ENCODE measurements around the gene ADAM22. TPM values are rescaled to one million over a fixed set of nuclear protein-coding genes. Genes with fewer than 3 reads are reported as not detected.

Gene ADAM22
- polyA plus RNA-seq, 1 of the 3 experiments (the other 2 are of a cell fraction), result 3.0 TPM

GRCh38 chr7:88176190-88176589, 242.1 kb downstream of the ADAM22 start:
- Histone ChIP-seq H3K4me2 (no peak overlapping the region), H3K4me3 (ENCODE audit: low read depth in 2 of 2, low read length in 1 of 2) (no peak overlapping the region), H3K27me3 (ENCODE audit: insufficient read depth) (no peaks in the 10 kb centered on the region), H3F3A (replicated peaks; ENCODE audit: insufficient read depth) (no peaks in the 10 kb centered on the region), H3K9ac (no peak overlapping the region), H2AFZ (ENCODE audit: low read depth) (no peak overlapping the region), H3K9me3 (no peaks in the 10 kb centered on the region), H3K9me2 (no peaks in the 10 kb centered on the region), H4K20me1 (ENCODE audit: insufficient read depth) (no peaks in the 10 kb centered on the region), H3K36me3 (replicated peaks in 1 of 2; ENCODE audit: control insufficient read depth in 1 of 2, insufficient read depth in 2 of 2, low read length in 1 of 2) (peaks cover 0 to 3% of the 10 kb centered on the region in 2 experiments), H3K4me1 (ENCODE audit: control insufficient read depth in 1 of 2, insufficient read depth in 2 of 2, low read depth in 1 of 2, low read length in 1 of 2) (no peaks in the 10 kb centered on the region; a peak in 1 of 4 replicates), H3K79me2 (ENCODE audit: insufficient read depth) (no peaks in the 10 kb centered on the region), H3K27ac (ENCODE audit: low read depth in 2 of 2, low read length in 1 of 2) (no peak overlapping the region)
- DNase-seq, result no peak
- WGBS (ENCODE audit: low lambda C conversion rate), result 68% methylated on average over 5 of the region's 5 CpGs
- CTCF ChIA-PET, result no interaction called here
- TF ChIP-seq MAX (IDR thresholded peaks at IDR 0.05; ENCODE audit: low read depth) (no peak), SIN3A (IDR thresholded peaks at IDR 0.05; ENCODE audit: borderline replicate concordance, low read depth, low read length) (no peak), JUND (IDR thresholded peaks at IDR 0.05) (no peak), EP300 (IDR thresholded peaks at IDR 0.05; ENCODE audit: borderline replicate concordance in 1 of 2, low read depth in 1 of 2, low read length in 1 of 2) (0 out of 4 replicates have a peak, but pooled peaks of 1 of the 2 experiments have one; percentile 8), RCOR1 (IDR thresholded peaks at IDR 0.05; ENCODE audit: low read length) (peak; percentile 16; the same call in 1 of the 2 replicates), CTCF (IDR thresholded peaks at IDR 0.05) (no peak), ELF1 (IDR thresholded peaks at IDR 0.05) (no peak), RFX5 (IDR thresholded peaks at IDR 0.05; ENCODE audit: low read length) (no peak), PBX3 (IDR thresholded peaks at IDR 0.05) (no peak), RXRA (IDR thresholded peaks at IDR 0.05; ENCODE audit: borderline replicate concordance, low read depth) (no peak), YY1 (IDR thresholded peaks at IDR 0.05; ENCODE audit: low read depth) (no peak), MXI1 (IDR thresholded peaks at IDR 0.05; ENCODE audit: low read depth, low read length) (no peak), USF1 (IDR thresholded peaks at IDR 0.05; ENCODE audit: borderline replicate concordance, low read depth) (no peak), NFIC (IDR thresholded peaks at IDR 0.05; ENCODE audit: borderline replicate concordance) (no peak), CHD2 (IDR thresholded peaks at IDR 0.05; ENCODE audit: low read length, partially characterized antibody) (no peak), GATA2 (CRISPR knock-in tag; IDR thresholded peaks at IDR 0.05) (peak; percentile 74), TCF12 (IDR thresholded peaks at IDR 0.05) (peak; percentile 7; the same call in 1 of the 2 replicates)
- POLR2A ChIA-PET, result no interaction called here

All from SK-N-SH (cell line).